ENCODE results near the gene APOBEC3G. TPM values are rescaled to one million over a fixed set of nuclear protein-coding genes. Genes with fewer than 3 reads are reported as not detected.
"Not testable (repeated sequence)": the region's sequence is repeated elsewhere in the genome, so short reads cannot be mapped to it uniquely, and the experiment has no call there.

The APOBEC3G gene
- total and polyA plus RNA-seq, 2 experiments from 2014 or later, result 7.1 to 12.2 TPM

GRCh38 chr22:39039306-39040126, 37.6 kb upstream of the APOBEC3G start:
- TF ChIP-seq CTCF (IDR thresholded peaks at IDR 0.05; ENCODE audit: low read depth, low read length), result no peak
- peak overlapping the region; percentile 7 for H3K4me3 ChIP-seq
- H3K36me3 ChIP-seq, result no peaks in the 10 kb centered on the region
- no peaks in the 10 kb centered on the region for H3K27me3 ChIP-seq
- no peaks in the 10 kb centered on the region for H3K9me3 ChIP-seq (ENCODE audit: low read depth)
- DNase-seq (ENCODE audit: low read depth in 1 of 2, low spot score in 1 of 2), result no peak
- H3K4me1 ChIP-seq (ENCODE audit: low read depth), result peaks cover 17% of the 10 kb centered on the region
- peak overlapping the region; percentile 54 for H3K27ac ChIP-seq

DNA sequence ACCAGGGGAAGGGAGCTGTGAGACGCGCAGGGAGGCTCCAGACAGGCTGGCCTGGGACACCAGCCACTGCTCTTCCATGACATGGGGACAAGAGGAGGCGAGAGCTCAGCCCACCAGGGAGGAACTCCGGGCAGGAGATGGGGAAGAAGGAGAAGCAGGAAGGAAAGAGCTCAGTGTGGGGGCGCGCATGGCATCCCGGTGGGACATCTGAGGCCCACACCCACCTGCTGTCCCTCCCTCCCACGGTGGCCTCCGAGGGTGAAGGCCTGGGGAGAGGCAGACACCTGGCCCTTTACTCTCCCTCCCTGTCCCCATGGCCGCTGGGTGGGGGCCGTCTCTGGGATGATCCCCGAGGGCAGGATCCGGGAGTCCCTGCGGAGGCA, 36.9 kb upstream of the APOBEC3G start:
- not testable (repeated sequence) for DNase-seq (ENCODE audit: low read depth in 1 of 2, low spot score in 1 of 2); H3K27me3 ChIP-seq; H3K36me3 ChIP-seq; H3K9me3 ChIP-seq (ENCODE audit: low read depth)
- H3K27ac ChIP-seq, result peak overlapping the region; percentile 54
- peak overlapping the region; percentile 7 for H3K4me3 ChIP-seq
- H3K4me1 ChIP-seq (ENCODE audit: low read depth), result peaks cover 17% of the 10 kb centered on the region

DNA sequence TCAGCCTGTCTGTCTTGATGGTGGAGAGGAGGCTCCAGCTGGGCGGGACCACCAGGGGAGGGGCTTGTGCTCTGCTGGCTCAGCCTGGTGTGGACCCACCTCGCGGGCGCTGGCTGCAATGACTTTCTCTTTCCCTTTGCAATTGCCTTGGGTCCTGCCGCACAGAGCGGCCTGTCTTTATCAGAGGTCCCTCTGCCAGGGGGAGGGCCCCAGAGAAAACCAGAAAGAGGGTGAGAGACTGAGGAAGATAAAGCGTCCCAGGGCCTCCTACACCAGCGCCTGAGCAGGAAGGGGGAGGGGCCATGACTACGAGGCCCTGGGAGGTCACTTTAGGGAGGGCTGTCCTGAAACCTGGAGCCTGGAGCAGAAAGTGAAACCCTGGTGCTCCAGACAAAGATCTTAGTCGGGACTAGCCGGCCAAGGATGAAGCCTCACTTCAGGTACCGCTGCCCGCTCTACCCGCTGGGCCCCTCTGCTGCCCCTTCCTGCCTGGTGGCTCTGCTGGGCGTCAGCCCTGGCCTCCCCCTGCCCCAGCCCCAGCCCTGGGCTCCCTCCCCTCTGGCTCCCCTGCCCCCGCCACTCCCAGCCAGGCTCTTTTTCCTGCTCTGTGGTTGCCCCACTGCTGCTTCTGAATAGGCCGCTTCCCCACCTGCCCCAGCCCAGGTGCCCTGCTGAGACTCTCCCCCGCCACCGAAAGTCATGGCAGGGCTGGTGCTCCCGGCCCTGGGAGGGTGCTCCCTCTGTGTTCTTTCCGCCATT, 36.4 kb upstream of the APOBEC3G start, which contains the start of gene APOBEC3F:
TSS of gene APOBEC3F (plus strand) at position 327 of the 759 bp plus-strand sequence. CDS start at position 424, 97 bp downstream.
- DNase-seq (ENCODE audit: low read depth in 1 of 2, low spot score in 1 of 2), result peak; percentile 61 to 73

GRCh38 chr22:39041908-39042307, 35.2 kb upstream of the APOBEC3G start:
- Histone ChIP-seq H3K27me3 (no peaks in the 10 kb centered on the region), H3K27ac (peak overlapping the region; percentile 87), H3K4me3 (no peak overlapping the region), H3K4me1 (ENCODE audit: low read depth) (peaks cover 17% of the 10 kb centered on the region), H3K9me3 (ENCODE audit: low read depth) (no peaks in the 10 kb centered on the region), H3K36me3 (no peaks in the 10 kb centered on the region)
- TF ChIP-seq CTCF (IDR thresholded peaks at IDR 0.05; ENCODE audit: low read depth, low read length), result no peak
- no peak for DNase-seq (ENCODE audit: low read depth in 1 of 2, low spot score in 1 of 2)

More for the DNA sequence above, 36.4 kb upstream of the APOBEC3G start, which contains the start of gene APOBEC3F:
- H3K27ac ChIP-seq, result peak within 1 kb of the TSS; percentile 87
- not testable (repeated sequence) for H3K9me3 ChIP-seq (ENCODE audit: low read depth); H3K36me3 ChIP-seq; H3K27me3 ChIP-seq
- H3K4me3 ChIP-seq, result peak within 1 kb of the TSS; percentile 58
- H3K4me1 ChIP-seq (ENCODE audit: low read depth), result peaks cover 17% of the 10 kb centered on the region

DNA sequence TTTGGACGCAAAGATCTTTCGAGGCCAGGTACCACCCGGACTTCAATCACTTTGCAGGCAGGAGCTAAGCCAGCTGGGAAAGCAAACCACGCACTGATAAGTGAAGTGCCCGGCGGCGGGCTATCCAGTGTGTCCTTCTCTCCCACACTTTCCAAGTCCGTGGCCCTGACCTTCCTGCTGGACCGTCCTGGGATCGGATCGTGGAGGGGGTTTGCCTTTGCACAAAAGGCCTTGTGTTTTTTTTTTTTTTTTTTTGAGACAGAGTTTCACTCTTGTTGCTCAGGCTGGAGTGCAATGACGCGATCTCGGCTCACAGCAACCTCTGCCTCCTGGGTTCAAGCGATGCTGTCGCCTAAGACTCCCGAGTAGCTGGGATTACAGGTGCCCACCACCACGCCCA, 34.0 kb upstream of the APOBEC3G start:
- not testable (repeated sequence) for H3K36me3 ChIP-seq, H3K27me3 ChIP-seq

DNA sequence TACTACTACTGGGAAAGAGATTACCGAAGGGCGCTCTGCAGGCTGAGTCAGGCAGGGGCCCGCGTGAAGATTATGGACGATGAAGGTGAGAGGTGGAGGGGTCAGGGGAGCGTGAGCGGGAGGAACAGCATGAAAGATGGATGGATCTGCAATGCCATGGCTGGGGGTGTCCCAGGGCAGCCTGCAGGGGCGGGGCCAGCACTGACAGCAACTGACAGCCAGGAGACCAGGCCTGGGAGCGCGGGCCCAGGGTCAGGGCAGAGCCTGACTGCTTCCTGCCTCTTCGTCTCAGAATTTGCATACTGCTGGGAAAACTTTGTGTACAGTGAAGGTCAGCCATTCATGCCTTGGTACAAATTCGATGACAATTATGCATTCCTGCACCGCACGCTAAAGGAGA, 31.9 kb upstream of the APOBEC3G start:
- not testable (repeated sequence) for H3K4me1 ChIP-seq (ENCODE audit: low read depth); DNase-seq (ENCODE audit: low read depth in 1 of 2, low spot score in 1 of 2); H3K4me3 ChIP-seq; H3K27ac ChIP-seq; H3K36me3 ChIP-seq; H3K9me3 ChIP-seq (ENCODE audit: low read depth); H3K27me3 ChIP-seq

More for the DNA sequence above, 34.0 kb upstream of the APOBEC3G start:
- not testable (repeated sequence) for H3K27ac ChIP-seq; H3K4me3 ChIP-seq; DNase-seq (ENCODE audit: low read depth in 1 of 2, low spot score in 1 of 2); H3K9me3 ChIP-seq (ENCODE audit: low read depth)
- H3K4me1 ChIP-seq (ENCODE audit: low read depth), result peaks cover 16% of the 10 kb centered on the region

DNA sequence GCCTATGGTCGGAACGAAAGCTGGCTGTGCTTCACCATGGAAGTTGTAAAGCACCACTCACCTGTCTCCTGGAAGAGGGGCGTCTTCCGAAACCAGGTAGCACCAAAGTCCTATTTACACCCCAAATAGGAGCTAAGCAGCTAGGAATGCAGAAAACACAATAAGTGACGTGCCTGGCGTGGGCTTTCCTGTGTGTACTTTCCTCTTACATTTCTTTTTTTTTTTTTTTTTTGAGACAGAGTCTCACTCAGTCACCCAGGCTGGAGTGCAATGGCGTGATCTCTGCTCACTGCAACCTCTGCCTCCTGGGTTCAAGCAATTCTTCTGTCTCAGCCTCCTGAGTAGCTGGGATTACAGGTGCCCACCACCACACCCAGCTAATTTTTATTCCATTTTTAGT, 27.6 kb upstream of the APOBEC3G start:
- not testable (repeated sequence) for H3K27me3 ChIP-seq; H3K27ac ChIP-seq; H3K36me3 ChIP-seq; DNase-seq (ENCODE audit: low read depth in 1 of 2, low spot score in 1 of 2); H3K4me3 ChIP-seq; H3K9me3 ChIP-seq (ENCODE audit: low read depth); H3K4me1 ChIP-seq (ENCODE audit: low read depth)

DNA sequence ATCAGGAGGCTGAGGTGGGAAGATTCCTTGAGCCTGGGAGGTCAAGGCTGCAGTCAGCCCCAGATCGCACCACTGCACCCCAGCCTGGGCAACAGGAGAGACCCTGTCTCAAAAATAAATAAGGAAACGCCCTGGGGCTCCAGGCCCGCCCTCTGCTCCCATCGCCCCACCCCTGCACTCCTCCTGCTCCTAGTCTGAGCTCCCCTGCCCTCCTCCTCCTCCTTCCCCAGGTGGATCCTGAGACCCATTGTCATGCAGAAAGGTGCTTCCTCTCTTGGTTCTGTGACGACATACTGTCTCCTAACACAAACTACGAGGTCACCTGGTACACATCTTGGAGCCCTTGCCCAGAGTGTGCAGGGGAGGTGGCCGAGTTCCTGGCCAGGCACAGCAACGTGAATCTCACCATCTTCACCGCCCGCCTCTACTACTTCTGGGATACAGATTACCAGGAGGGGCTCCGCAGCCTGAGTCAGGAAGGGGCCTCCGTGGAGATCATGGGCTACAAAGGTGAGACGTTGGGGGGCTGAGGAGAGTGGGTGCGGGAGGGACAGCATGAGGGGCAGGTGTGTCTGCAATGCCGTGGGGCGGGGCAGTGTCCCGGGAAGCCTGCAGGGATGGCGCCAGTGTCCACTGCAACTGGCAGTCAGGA, 25.1 kb upstream of the APOBEC3G start:
- H3K4me1 ChIP-seq (ENCODE audit: low read depth); H3K27ac ChIP-seq; H3K9me3 ChIP-seq (ENCODE audit: low read depth); DNase-seq (ENCODE audit: low read depth in 1 of 2, low spot score in 1 of 2); H3K4me3 ChIP-seq; H3K36me3 ChIP-seq; H3K27me3 ChIP-seq: not testable (repeated sequence)
